HAP-1 (cell line): ENCODE data around the gene PIGN.
A peak's percentile ranks its signal among the peaks of the same experiment; 100 is the strongest.
"Not testable (repeated sequence)": the region's sequence is repeated elsewhere in the genome, so short reads cannot be mapped to it uniquely, and the experiment has no call there.

ENCODE experiments used
- DNase-seq, 2 experiments: peaks; one replicate each; pipeline ENCODE4 v3.0.0-alpha.2; 2016 to 2020; ENCODE audit warnings: low spot score in 2 of 2
- H3K27me3 ChIP-seq: fragments of 250-450 bp; sonication (Bioruptor Pico); 2 replicates; pipeline ENCODE4 v1.5.1; 2020; ENCODE audit warnings: low read depth, mild to moderate bottlenecking, moderate library complexity
- H3K36me3 ChIP-seq: fragments of 250-450 bp; sonication (Bioruptor Pico); replicated peaks from 2 replicates; pipeline ENCODE4 v1.5.1; 2020; ENCODE audit warnings: mild to moderate bottlenecking
- H3K4me1 ChIP-seq: fragments of 250-450 bp; sonication (Bioruptor Pico); 2 replicates; pipeline ENCODE4 v1.5.1; 2020; ENCODE audit warnings: mild to moderate bottlenecking
- H3K4me3 ChIP-seq: fragments of 250-450 bp; sonication (Bioruptor Pico); 2 replicates; pipeline ENCODE4 v1.5.1; 2020; ENCODE audit warnings: mild to moderate bottlenecking, moderate library complexity
- H3K9me3 ChIP-seq: fragments of 250-450 bp; sonication (Bioruptor Pico); 2 replicates; pipeline ENCODE4 v1.5.1; 2020; ENCODE audit warnings: mild to moderate bottlenecking, moderate library complexity
- in situ Hi-C: fragments of 300-500 bp; cut with MboI; formaldehyde crosslinking; loops from 3 replicates; pipeline ENCODE4 v1.14.3; 2020; ENCODE audit warnings: low sequenced_read_pairs, inconsistent platforms, mixed read lengths

The PIGN gene

DNA sequence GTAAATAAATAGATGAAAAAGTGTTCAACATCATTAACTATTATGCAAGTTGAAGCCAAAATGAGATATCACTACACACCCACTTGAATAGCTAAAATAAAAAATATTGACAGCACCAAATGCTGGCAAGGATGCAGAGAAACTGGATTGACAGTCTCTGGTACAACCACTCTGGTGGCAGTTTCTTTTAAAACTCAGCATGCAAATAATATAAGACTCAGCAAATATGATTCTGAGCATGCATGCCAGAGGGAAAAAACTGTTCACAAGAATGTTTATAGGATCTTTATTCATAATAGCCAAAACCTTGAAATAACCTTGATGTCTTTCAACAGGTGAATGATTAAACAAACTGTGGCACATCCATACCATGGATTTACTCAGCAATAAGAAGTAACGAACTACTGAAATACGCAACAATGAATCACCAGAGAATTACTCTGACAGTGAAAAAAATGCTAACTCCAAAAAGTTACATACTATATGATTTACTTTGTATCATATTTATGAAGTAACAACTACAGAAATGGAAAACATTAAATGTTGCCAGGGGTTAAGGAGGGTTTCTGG is 131.8 kb downstream of the PIGN start:
- in situ Hi-C loops, result no loop called here
- H3K4me3 ChIP-seq, result no peak overlapping the region
- H3K9me3 ChIP-seq, result no peaks in the 10 kb centered on the region
- no peaks in the 10 kb centered on the region for H3K27me3 ChIP-seq
- no peak for DNase-seq
- no peaks in the 10 kb centered on the region for H3K4me1 ChIP-seq
- no peaks in the 10 kb centered on the region for H3K36me3 ChIP-seq

DNA sequence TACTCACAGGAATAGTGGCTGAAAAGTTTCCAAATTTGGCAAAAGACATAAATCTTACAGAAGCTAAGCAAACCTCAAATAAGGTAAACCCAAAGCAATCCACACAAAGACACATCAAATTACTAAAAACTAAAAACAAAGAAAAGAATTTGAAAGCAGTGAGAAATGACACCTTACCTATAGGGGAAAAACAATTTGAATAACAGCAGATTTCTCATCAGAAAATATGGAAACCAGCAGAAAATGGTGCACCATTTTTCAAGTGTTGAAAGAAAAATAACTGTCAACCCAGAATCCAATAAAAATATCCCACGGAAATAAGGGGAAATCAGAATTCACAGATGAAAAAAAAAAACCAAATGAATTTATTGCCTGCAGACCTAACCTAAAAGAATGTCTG is 138.6 kb downstream of the PIGN start:
- no peaks in the 10 kb centered on the region for H3K27me3 ChIP-seq
- H3K4me3 ChIP-seq, result no peak overlapping the region
- no peak for DNase-seq

DNA sequence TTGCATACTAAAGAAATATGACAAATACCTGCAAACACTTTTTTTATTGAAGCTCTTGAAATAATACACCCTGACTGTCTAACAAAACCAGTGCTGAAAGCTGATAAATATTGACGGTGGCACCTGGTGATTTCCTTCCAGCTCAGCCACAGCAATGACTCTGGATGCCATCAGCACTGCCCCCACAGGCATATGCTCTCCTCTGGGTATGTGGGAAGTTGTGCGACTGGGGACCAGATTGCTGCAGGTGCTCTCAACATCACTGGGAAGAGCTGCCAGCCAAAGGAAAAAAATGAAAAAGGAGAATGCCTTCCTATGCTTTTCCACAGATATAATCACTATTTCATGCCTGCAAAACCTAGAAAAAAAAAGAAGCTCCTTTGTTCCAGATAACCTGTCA is 141.5 kb downstream of the PIGN start:
- in situ Hi-C loops, result no loop called here

More for the DNA sequence above, 138.6 kb downstream of the PIGN start:
- Histone ChIP-seq H3K9me3 (no peaks in the 10 kb centered on the region), H3K36me3 (no peaks in the 10 kb centered on the region), H3K4me1 (no peaks in the 10 kb centered on the region)
- in situ Hi-C loops, result no loop called here

DNA sequence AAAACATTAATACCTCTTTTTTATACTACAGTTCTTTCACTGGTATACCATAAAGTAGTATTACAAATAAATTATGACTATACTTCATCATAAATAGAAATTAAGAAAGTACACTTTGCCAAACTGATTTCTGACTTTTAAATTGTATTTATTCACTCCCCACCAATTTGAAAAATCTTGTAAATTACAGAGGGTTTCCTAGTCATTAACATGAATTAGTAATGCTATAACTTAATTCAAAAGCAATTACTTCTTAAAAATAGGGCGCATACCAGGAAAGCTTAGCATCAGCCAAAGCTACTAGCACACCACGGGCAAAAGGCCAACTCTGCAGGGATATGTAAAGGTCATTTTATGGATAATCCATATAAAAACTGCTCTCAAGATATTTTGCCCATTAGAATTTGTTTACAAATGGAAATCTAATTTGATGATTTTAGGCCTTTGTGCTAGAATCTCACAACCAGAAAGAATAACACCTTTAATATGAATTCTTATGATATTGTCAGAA is 142.3 kb downstream of the PIGN start:
- H3K4me3 ChIP-seq, result no peak overlapping the region
- peak; percentile 17 to 56 for DNase-seq
- no peaks in the 10 kb centered on the region; the same call in 1 of the 2 replicates for H3K36me3 ChIP-seq
- in situ Hi-C loops, result no loop called here
- H3K9me3 ChIP-seq, result no peaks in the 10 kb centered on the region
- H3K4me1 ChIP-seq, result no peaks in the 10 kb centered on the region
- H3K27me3 ChIP-seq, result no peaks in the 10 kb centered on the region

More for the DNA sequence above, 141.5 kb downstream of the PIGN start:
- DNase-seq, result no peak
- Histone ChIP-seq H3K4me3 (no peak overlapping the region), H3K9me3 (no peaks in the 10 kb centered on the region), H3K36me3 (no peaks in the 10 kb centered on the region; the same call in 1 of the 2 replicates), H3K27me3 (no peaks in the 10 kb centered on the region), H3K4me1 (no peaks in the 10 kb centered on the region)

DNA sequence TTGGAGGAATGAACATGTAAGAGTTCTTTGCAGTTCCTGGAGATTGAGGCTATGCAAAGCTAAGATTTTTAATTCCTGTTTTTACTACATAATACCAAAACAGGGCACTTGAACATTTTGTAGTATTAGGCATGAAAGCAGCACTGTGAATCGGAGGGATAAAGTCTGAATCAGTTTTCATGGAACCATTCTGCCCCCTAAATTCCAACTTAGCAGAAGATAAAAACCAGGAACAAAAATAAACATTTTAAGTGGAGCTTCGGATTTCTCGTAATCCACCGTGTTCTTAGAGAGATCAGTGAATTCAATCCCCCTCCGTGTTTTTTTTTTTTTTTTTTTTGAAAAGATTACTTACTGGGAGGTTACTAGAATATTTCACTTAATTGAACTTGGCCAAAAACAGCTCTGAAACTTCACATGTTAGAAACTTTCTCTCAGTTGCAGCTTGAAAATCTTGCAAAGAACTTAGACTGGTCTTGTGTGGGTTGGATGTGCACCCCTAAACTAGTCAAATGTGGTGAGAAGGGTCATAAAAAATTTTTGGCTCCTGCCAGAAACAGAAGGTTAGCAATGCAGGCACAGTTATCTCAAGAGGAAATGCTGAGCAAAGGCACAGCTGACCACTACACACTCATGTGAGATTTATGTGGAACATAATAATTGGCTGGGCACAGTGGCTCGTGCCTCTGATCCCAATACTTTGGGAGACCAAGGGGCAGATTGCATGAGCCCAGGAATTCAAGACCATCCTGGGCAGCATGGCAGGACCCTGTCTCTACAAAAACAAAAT is 148.7 kb downstream of the PIGN start:
- H3K4me3 ChIP-seq, result no peak overlapping the region
- in situ Hi-C loops, result no loop called here
- H3K36me3 ChIP-seq, result no peaks in the 10 kb centered on the region; the same call in 1 of the 2 replicates
- H3K4me1 ChIP-seq, result no peaks in the 10 kb centered on the region
- no peaks in the 10 kb centered on the region for H3K27me3 ChIP-seq
- H3K9me3 ChIP-seq, result no peaks in the 10 kb centered on the region
- no peak for DNase-seq

DNA sequence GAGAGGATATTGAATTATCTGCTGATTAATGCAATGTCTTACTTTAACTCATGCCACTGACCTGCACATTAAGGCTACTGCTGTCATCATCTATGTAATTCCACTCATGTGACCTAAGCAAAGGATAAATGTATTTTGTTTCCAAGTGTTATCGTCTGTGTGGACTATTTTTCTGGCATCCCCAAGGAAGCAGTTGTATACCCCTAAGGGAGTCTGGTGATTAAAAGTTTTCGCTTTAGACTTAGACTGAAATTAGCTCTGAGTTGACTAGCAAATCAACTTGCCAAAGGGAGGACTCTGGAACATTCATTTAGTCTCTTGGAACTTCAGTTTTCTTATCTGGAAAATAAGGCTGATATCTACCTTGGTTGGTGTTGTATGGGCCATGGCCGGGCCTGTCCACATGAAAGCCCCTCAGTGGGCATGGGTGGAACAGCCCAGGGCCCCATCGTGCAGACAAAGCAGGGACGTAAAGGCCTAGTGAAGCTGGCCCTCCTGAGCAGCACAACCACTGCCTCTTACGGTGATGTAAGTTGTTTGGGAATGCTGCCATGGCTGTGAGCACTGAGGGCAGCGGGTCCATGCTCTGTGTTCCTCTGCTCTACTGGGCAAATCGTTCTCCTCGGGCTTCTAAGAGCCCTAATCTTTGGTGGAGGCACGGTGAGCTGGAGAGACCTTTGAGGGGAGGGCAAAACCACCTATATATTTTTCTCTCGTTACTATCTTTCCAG is 149.7 kb downstream of the PIGN start:
- H3K9me3 ChIP-seq, result no peaks in the 10 kb centered on the region
- in situ Hi-C loops, result no loop called here
- H3K4me1 ChIP-seq, result no peaks in the 10 kb centered on the region
- no peak overlapping the region for H3K4me3 ChIP-seq
- no peaks in the 10 kb centered on the region; the same call in 1 of the 2 replicates for H3K36me3 ChIP-seq
- no peaks in the 10 kb centered on the region for H3K27me3 ChIP-seq
- no peak for DNase-seq

DNA sequence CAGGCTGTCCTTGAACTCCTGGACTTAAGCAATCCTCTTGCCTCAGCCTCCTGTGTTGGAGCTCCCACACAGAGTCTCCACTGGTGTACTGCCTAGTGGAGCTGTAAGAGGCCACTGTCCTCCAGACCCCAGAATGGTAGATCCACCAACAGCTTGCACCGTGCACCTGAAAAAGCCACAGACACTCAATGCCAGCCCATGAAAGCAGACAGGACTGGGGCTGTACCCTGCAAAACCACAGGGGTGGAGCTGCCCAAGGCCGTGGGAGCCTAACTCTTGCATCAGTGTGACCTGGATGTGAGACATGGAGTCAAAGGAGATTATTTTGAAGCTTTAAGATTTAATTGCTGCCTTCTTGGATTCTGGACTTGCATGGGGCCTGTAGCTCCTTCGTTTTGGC is 152.6 kb downstream of the PIGN start:
- H3K36me3 ChIP-seq, H3K4me1 ChIP-seq, H3K27me3 ChIP-seq, H3K4me3 ChIP-seq, DNase-seq, in situ Hi-C loops, H3K9me3 ChIP-seq: not testable (repeated sequence)

DNA sequence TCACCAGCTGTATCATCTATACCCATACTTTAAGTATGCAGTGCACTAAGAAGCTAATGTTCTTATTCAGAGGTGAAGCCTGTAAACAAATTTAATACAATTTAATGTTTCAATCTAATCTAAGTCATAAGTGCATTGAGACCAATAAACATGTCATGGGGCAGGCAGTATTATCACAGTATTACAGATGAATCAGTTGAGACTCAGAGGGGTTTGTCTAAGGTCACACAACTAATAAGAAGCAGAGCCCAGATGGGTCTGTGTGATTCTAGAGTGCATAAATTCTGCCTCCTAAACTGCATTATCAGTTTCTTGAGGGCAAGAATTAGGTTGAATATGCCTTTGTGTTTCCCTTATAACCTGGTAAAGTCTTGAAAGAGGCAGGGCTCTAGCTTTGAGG is 153.1 kb downstream of the PIGN start:
- H3K4me3 ChIP-seq, result no peak overlapping the region
- in situ Hi-C loops, result no loop called here
- peaks cover 2% of the 10 kb centered on the region for H3K4me1 ChIP-seq
- no peaks in the 10 kb centered on the region for H3K36me3 ChIP-seq
- no peaks in the 10 kb centered on the region for H3K9me3 ChIP-seq
- DNase-seq, result no peak
- no peaks in the 10 kb centered on the region for H3K27me3 ChIP-seq

DNA sequence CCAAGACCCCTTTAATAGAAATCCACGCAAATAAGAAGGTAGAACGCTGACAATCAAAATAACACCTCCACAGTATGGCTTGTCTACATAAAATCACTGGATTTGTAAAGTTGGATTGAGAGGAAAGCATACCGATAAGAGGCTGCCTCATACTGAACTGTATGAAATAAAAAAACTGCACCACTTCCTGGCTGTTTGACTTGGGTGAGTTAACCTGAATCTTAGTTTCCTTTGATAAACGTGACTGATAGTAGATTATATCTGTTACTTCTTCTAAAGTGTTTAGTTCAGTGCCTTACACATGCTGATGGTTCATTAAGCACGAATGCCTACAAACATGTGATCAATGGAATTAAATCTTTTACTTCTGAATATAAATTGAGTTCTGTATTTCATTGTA is 153.6 kb downstream of the PIGN start:
- Histone ChIP-seq H3K9me3 (no peaks in the 10 kb centered on the region), H3K27me3 (no peaks in the 10 kb centered on the region), H3K4me3 (no peak overlapping the region), H3K4me1 (peaks cover 7% of the 10 kb centered on the region), H3K36me3 (no peaks in the 10 kb centered on the region)
- in situ Hi-C loops, result no loop called here
- DNase-seq, result no peak

DNA sequence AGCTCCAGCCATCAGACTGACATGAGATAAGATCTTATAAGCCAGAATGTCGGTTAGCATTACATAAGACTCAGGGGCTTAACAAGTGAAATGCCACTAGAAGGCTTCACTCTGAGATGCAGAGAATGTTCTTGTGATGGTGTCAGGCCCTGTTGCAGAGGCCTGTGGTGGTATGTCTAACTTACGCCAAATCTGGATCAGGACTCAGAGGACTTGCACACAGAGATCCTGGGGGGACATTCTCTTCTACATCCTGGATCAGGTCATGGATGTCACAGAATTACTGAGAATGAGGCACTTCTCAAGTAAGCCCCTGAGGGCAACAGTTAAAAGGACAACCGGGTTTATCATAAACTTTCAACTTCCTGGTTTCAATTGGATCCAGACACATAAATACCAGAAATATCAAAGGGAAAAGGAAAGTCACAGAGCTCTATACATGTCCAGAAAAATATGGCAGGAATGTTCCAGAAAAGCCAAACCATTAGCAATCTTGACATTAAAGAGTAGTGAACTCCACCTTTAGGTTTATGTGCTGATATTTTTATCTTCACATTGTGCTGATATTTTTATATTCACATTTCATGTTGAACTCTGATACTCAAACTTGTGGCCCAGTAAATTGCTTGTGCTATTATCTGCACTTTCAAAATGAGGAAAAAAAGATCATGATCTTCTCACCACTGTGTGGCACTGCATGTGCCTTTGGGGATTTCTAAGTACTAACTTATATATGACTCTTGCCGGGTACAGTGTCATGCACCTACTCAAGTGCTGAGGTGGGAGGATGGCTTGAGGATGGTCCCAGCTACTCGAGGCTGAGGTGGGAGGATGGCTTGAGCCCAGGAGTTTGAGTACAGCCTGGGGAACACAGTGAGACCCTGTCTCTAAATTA is 156.5 kb downstream of the PIGN start:
- no peak overlapping the region for H3K4me3 ChIP-seq
- no peak for DNase-seq
- H3K27me3 ChIP-seq, result no peaks in the 10 kb centered on the region
- H3K4me1 ChIP-seq, result peaks cover 11% of the 10 kb centered on the region
- H3K9me3 ChIP-seq, result no peaks in the 10 kb centered on the region
- in situ Hi-C loops, result no loop called here
- H3K36me3 ChIP-seq, result no peaks in the 10 kb centered on the region

DNA sequence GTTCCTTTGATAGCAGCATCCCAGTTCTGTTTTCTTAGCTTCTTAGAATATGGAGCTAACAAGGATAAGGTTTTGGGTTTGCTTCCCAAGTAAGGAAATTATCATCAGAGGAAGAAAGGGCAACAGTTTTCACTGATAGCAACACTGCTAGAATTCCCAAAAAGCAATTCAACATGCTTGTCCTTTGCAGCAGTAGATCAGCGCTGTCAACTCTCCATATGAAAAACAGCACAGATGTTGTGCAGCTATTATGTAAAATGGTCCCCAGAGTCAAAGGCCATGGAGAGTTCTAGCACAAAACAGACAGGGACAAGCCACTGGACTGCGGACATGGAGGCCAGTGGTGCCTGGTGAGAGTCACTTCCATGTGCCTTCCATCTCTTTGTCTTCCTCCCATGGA is 158.1 kb downstream of the PIGN start:
- no peak overlapping the region for H3K4me3 ChIP-seq
- H3K27me3 ChIP-seq, result no peaks in the 10 kb centered on the region
- H3K4me1 ChIP-seq, result peaks cover 11% of the 10 kb centered on the region
- in situ Hi-C loops, result no loop called here
- no peak for DNase-seq
- no peaks in the 10 kb centered on the region for H3K36me3 ChIP-seq
- no peaks in the 10 kb centered on the region for H3K9me3 ChIP-seq

DNA sequence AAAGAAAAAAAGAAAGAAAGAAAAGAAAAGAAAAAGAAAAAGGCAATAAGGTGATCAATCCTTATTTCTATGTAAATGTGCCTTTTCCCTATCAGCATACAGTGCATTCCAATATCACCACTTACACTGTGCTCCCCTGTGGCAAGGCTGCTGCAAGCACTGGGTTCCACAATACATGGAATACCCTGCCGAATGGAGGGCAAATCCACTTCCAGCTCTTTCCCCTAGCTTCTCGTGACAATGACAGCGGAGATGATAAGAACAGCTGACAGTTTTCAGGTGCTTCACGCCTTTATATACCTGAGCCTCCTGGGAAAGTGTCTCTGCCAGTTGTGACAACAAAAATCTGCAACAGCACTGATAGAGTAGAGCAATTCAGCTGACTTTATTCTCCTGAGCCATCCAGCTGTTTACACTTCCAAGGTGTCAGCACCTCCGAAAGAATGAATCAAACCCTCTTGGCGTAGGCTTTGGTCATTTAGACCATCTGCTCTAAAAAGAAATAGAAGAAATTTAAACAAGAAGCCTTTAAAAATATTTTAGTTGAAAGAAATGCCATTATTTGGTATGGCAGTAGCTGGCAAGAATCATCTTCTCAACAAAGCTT is 158.8 kb downstream of the PIGN start:
- Histone ChIP-seq H3K4me3 (no peak overlapping the region), H3K27me3 (no peaks in the 10 kb centered on the region), H3K4me1 (peaks cover 11% of the 10 kb centered on the region), H3K9me3 (no peaks in the 10 kb centered on the region), H3K36me3 (no peaks in the 10 kb centered on the region)
- in situ Hi-C loops, result no loop called here
- DNase-seq, result no peak

DNA sequence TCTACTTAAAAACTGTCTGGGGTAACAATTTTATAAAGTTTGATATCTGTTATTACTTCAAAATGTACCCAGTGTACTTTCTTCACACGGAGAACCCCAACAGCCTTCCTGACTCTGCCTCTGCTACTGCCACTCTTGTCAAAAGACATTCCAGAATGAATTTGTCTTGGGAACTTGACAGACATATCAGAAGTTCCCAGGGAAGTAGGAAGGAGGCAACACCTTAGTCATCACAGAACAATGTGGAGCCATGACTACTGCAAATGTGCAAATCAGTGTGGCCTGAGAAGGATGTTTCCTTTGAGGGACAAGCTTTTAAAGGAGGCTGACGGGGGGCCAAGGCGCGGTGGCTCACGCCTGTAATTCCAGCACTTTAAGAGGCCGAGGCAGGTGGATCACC is 160.3 kb downstream of the PIGN start:
- H3K4me1 ChIP-seq, result peaks cover 11% of the 10 kb centered on the region
- in situ Hi-C loops, result no loop called here
- H3K4me3 ChIP-seq, result no peak overlapping the region
- no peaks in the 10 kb centered on the region for H3K36me3 ChIP-seq
- no peaks in the 10 kb centered on the region for H3K9me3 ChIP-seq
- no peaks in the 10 kb centered on the region for H3K27me3 ChIP-seq
- DNase-seq, result no peak
